ENCODE measurements around the gene CACNA1G.

DNA sequence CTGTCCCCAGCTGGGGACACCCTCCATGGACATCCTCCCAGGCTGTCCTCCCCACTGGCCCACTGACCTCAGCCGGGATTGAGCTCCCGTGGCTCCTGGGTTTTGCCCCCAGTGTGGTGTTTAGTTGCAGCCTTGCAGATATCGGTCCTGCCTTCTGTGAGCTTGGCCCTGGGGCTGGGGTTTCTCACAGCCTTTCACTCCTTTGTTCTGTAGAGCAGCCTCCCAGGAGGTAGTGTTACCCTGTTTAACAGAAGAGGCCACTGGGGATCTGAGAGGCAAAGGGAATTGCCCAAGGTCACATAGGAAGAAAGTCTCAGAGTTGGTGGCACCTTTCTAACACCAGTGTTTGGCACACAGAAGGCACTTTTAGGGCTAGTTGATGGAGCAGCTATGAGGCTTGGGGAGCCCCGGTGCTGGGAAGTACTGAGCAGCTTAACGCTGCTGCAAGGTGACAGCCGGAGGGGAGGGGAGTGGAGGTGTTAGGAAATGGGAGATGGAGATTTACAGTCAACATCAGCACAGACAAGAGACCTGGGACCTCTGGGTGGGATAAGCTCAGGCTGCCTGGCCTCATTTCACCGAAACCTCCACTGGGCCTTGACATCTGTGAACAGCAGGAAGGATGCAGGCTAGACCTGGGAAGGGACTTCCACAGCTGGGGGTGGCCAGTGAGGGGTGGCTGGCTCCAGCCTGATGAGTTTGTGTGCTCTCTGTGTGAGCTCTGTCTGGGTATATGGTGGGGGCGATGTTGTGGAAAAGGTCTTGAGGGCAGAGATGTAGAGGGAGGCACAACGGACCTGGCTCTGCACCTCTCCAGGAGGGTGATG is 26.1 kb downstream of the CACNA1G start:
- TF ChIP-seq ZNF121 (CRISPR knock-in tag; IDR thresholded peaks at IDR 0.05): no peak
- no peak for TF ChIP-seq TEAD4 (CRISPR knock-in tag; IDR thresholded peaks at IDR 0.05)
- TF ChIP-seq STAT6 (CRISPR knock-in tag; conservative IDR thresholded peaks at IDR 0.05; ENCODE audit: low read depth): no peak
- TF ChIP-seq, protein P1, sequence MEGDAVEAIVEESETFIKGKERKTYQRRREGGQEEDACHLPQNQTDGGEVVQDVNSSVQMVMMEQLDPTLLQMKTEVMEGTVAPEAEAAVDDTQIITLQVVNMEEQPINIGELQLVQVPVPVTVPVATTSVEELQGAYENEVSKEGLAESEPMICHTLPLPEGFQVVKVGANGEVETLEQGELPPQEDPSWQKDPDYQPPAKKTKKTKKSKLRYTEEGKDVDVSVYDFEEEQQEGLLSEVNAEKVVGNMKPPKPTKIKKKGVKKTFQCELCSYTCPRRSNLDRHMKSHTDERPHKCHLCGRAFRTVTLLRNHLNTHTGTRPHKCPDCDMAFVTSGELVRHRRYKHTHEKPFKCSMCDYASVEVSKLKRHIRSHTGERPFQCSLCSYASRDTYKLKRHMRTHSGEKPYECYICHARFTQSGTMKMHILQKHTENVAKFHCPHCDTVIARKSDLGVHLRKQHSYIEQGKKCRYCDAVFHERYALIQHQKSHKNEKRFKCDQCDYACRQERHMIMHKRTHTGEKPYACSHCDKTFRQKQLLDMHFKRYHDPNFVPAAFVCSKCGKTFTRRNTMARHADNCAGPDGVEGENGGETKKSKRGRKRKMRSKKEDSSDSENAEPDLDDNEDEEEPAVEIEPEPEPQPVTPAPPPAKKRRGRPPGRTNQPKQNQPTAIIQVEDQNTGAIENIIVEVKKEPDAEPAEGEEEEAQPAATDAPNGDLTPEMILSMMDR (IDR thresholded peaks at IDR 0.05): no peak
- TF ChIP-seq JAZF1 (CRISPR knock-in tag; IDR thresholded peaks at IDR 0.05): no peak
- no peak for TF ChIP-seq NFE2L1 (CRISPR knock-in tag; IDR thresholded peaks at IDR 0.05)
